Keratinocyte (primary cell): Measurements from ENCODE around the gene ZNF747. TPM values are rescaled to one million over a fixed set of nuclear protein-coding genes. Genes with fewer than 3 reads are reported as not detected.

ENCODE experiments used
- DNase-seq: peaks from one replicate; pipeline ENCODE4 v3.0.0-alpha.2; 2011; ENCODE audit warnings: low read depth, missing footprints, low spot score
- FAIRE-seq: peaks from 2 replicates; lab custom pipeline; 2011; peaks lifted over from hg19 to GRCh38; lab: Jason Lieb, UNC
- H2AFZ ChIP-seq: 2 replicates; pipeline ENCODE4 v1.6.0; 2012; ENCODE audit warnings: low read length, control low read depth, inconsistent platforms; ENCODE audit not compliant: control insufficient read depth
- H3K27ac ChIP-seq: 2 replicates; pipeline ENCODE4 v1.5.1; 2011; ENCODE audit warnings: low read length; ENCODE audit not compliant: control insufficient read depth, insufficient read depth
- H3K27me3 ChIP-seq: 3 replicates; pipeline ENCODE4 v1.6.0; 2011; ENCODE audit warnings: low read length; ENCODE audit not compliant: control insufficient read depth, insufficient read depth; ENCODE audit errors: extremely low read depth
- H3K36me3 ChIP-seq, 2 experiments: 2 replicates in 1 of 2; 3 replicates in 1 of 2; pipeline ENCODE4 v1.5.1; 2011; ENCODE audit warnings: low read length in 2 of 2, mild to moderate bottlenecking in 1 of 2; ENCODE audit not compliant: control insufficient read depth in 2 of 2, insufficient read depth in 2 of 2; ENCODE audit errors: extremely low read depth in 1 of 2
- H3K4me1 ChIP-seq: 3 replicates; pipeline ENCODE4 v1.5.1; 2011; ENCODE audit warnings: low read length; ENCODE audit not compliant: control insufficient read depth, insufficient read depth; ENCODE audit errors: extremely low read depth
- H3K4me2 ChIP-seq: 3 replicates; pipeline ENCODE4 v1.6.0; 2011; ENCODE audit warnings: low read depth, low read length; ENCODE audit not compliant: control insufficient read depth, insufficient read depth; ENCODE audit errors: extremely low read depth
- H3K4me3 ChIP-seq, 3 experiments: fragments of 200-600 bp in 1 of 3; sonication (generic) in 1 of 3; 2 replicates in 2 of 3; 3 replicates in 1 of 3; pipeline ENCODE4 v1.5.1; 2011 to 2016; ENCODE audit warnings: low read length in 3 of 3, mild to moderate bottlenecking in 3 of 3, control low read depth in 2 of 3, inconsistent platforms in 1 of 3, low read depth in 1 of 3, mixed read lengths in 1 of 3, mixed run types in 1 of 3, moderate library complexity in 1 of 3; ENCODE audit not compliant: control insufficient read depth in 2 of 3, insufficient read depth in 2 of 3; ENCODE audit errors: extremely low read depth in 1 of 3
- H3K79me2 ChIP-seq: 2 replicates; pipeline ENCODE4 v1.6.0; 2012; ENCODE audit warnings: low read length; ENCODE audit not compliant: control insufficient read depth, insufficient read depth
- H3K9ac ChIP-seq: 3 replicates; pipeline ENCODE4 v1.6.0; 2011; ENCODE audit warnings: low read length; ENCODE audit not compliant: control insufficient read depth, insufficient read depth; ENCODE audit errors: extremely low read depth
- H3K9me1 ChIP-seq: 3 replicates; pipeline ENCODE4 v1.6.0; 2011; ENCODE audit warnings: low read length; ENCODE audit not compliant: control insufficient read depth, insufficient read depth; ENCODE audit errors: extremely low read depth
- H3K9me3 ChIP-seq: 2 replicates; pipeline ENCODE4 v1.5.1; 2012; ENCODE audit warnings: low read depth, low read length; ENCODE audit not compliant: control insufficient read depth
- H4K20me1 ChIP-seq: 3 replicates; pipeline ENCODE4 v1.6.0; 2011; ENCODE audit warnings: low read length; ENCODE audit not compliant: control insufficient read depth, insufficient read depth; ENCODE audit errors: extremely low read depth
- EZH2 ChIP-seq: IDR thresholded peaks from one replicate; pipeline ENCODE4 v1.6.1; 2012; ENCODE audit warnings: inconsistent platforms, mild to moderate bottlenecking, low read length, moderate library complexity
- dilution Hi-C: fragments of 300-500 bp; cut with MboI; formaldehyde crosslinking; loops from one replicate; pipeline ENCODE4 v1.7.0; 2020; ENCODE audit warnings: low sequenced_read_pairs; ENCODE audit not compliant: extremely low pct_ligation_motif_present
- polyA plus RNA-seq, 5 experiments: library from polyadenylated mRNA; depleted of rRNA in 3 of 5; stranded (reverse) in 3 of 5; stranded (forward) in 1 of 5; unstranded in 1 of 5; fragments of >200 nt; gene quantifications; 1 replicate in 1 of 5; 2 replicates in 3 of 5; 3 replicates in 1 of 5; pipeline versions ENCODE4 v1.2.1 to v1.2.3, GENCODE V29; 2011 to 2012; ENCODE audit warnings: missing spikeins in 2 of 5, low read depth in 1 of 5, low replicate concordance in 1 of 5
- TF ChIP-seq, protein P1 (sequence below), 3 experiments: IDR thresholded peaks in 1 of 3; conservative IDR thresholded peaks in 1 of 3; optimal IDR thresholded peaks in 1 of 3; 2 replicates in 2 of 3; 3 replicates in 1 of 3; pipeline versions ENCODE3 to v1.5.1; 2011; ENCODE audit warnings: low read length in 3 of 3, mild to moderate bottlenecking in 3 of 3, moderate library complexity in 2 of 3, control low read depth in 1 of 3, inconsistent platforms in 1 of 3; ENCODE audit not compliant: insufficient read depth in 2 of 3; ENCODE audit errors: extremely low read depth in 1 of 3

ZNF747 gene
- polyA plus RNA-seq, 1 donor (not counting 4 experiments of a cell fraction or from before 2014, with no cell fraction given) = 2.7 TPM

DNA sequence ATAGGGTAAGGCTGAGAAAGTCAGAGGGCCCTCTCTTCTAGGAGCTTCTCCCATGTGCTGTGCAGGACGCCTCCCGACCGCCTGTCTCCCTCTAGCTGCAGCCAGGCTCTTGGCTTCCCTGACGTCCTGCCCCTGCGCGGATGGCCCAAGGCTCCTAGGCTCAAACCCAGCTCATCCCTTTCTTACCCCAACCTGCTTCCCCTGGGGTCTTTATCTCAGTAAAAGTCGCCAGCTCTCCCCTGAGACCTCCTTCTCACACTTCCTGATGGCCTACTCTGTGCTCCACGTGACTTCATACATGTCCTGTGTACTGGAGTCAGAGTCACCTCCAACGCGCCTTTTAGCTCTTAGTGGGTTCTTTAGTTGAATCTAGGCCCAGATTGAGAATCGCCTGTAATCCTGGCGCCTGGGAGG lies 1.1 kb upstream of the ZNF747 start:
- Histone ChIP-seq H3K4me2 (peak overlapping the region; percentile 97), H3K9ac (peak overlapping the region; percentile 96), H3K27me3 (no peaks in the 10 kb centered on the region), H3K4me3 (peak overlapping the region; percentile 52 to 95 (median 88)), H3K27ac (peak overlapping the region; percentile 95), H3K79me2 (peaks cover 11% of the 10 kb centered on the region), H3K9me3 (no peaks in the 10 kb centered on the region), H3K9me1 (no peaks in the 10 kb centered on the region), H4K20me1 (no peaks in the 10 kb centered on the region), H3K4me1 (peaks cover 11% of the 10 kb centered on the region), H2AFZ (peak overlapping the region; percentile 72), H3K36me3 (no peaks in the 10 kb centered on the region)
- dilution Hi-C loops = no loop called here
- TF ChIP-seq, protein P1, sequence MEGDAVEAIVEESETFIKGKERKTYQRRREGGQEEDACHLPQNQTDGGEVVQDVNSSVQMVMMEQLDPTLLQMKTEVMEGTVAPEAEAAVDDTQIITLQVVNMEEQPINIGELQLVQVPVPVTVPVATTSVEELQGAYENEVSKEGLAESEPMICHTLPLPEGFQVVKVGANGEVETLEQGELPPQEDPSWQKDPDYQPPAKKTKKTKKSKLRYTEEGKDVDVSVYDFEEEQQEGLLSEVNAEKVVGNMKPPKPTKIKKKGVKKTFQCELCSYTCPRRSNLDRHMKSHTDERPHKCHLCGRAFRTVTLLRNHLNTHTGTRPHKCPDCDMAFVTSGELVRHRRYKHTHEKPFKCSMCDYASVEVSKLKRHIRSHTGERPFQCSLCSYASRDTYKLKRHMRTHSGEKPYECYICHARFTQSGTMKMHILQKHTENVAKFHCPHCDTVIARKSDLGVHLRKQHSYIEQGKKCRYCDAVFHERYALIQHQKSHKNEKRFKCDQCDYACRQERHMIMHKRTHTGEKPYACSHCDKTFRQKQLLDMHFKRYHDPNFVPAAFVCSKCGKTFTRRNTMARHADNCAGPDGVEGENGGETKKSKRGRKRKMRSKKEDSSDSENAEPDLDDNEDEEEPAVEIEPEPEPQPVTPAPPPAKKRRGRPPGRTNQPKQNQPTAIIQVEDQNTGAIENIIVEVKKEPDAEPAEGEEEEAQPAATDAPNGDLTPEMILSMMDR (optimal IDR thresholded peaks at IDR 0.05 in 1 of 3, IDR thresholded peaks at IDR 0.05 in 1 of 3, conservative IDR thresholded peaks at IDR 0.05 in 1 of 3; ENCODE audit: extremely low read depth in 1 of 3, insufficient read depth in 2 of 3, low read length in 3 of 3) = peak; percentile 69 to 95 (median 74)
- no peak for TF ChIP-seq EZH2
- DNase-seq (no peak), FAIRE-seq (no peak)

DNA sequence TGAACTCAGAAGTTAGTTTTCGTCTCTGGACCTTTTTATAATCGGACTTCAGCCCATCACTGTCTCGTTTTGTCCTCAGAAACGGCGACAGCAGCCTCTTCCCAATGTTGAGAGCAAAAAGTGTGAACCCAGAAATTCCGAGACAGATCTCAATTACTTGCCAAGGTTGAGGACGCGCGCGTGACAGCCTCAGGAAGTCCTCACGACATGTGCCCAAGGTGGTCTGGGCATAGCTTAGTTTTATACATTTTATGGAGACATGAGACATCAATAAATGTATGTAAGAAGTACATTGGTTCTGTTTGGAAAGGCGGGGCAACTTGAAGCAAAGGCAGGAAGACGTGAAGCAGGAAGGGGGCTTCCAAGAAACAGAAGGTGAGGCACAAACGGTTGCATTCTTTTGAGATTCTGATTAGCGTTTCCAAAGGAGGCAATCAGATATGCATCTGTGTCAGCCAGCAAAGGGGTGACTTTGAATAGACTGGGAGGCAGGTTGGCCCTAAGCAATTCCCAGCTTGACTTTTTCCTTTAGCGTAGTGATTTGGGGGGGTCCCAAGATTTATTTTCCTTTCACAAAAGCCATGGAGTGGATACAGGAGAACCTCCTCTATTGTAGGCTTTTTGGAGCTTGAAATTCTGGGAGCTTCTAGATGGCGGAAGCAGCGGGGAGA lies 583 bp upstream of the ZNF747 start:
- peak overlapping the region; percentile 97 for H3K4me2 ChIP-seq
- TF ChIP-seq, protein P1 (optimal IDR thresholded peaks at IDR 0.05 in 1 of 3, IDR thresholded peaks at IDR 0.05 in 1 of 3, conservative IDR thresholded peaks at IDR 0.05 in 1 of 3; ENCODE audit: extremely low read depth in 1 of 3, insufficient read depth in 2 of 3, low read length in 3 of 3) = no peak
- TF ChIP-seq EZH2 = no peak

More for the DNA sequence above, 583 bp upstream of the ZNF747 start:
- H4K20me1 ChIP-seq = no peaks in the 10 kb centered on the region
- peaks cover 11% of the 10 kb centered on the region for H3K4me1 ChIP-seq
- H3K79me2 ChIP-seq = peaks cover 11% of the 10 kb centered on the region
- peak overlapping the region; percentile 94 for H2AFZ ChIP-seq
- peak overlapping the region; percentile 96 for H3K9ac ChIP-seq
- no peaks in the 10 kb centered on the region for H3K9me1 ChIP-seq
- H3K9me3 ChIP-seq = no peaks in the 10 kb centered on the region
- no peak for FAIRE-seq
- peak overlapping the region; percentile 52 to 95 (median 88) for H3K4me3 ChIP-seq
- no peaks in the 10 kb centered on the region for H3K36me3 ChIP-seq
- peak overlapping the region; percentile 95 for H3K27ac ChIP-seq
- dilution Hi-C loops = no loop called here
- DNase-seq = no peak
- no peaks in the 10 kb centered on the region for H3K27me3 ChIP-seq
